Activated CD4-positive, CD25-positive, alpha-beta regulatory T cell treated with anti-CD3 and anti-CD28 coated beads, Interleukin-2, amount 50 U/mL, for 16 hours (primary cell): Measurements from ENCODE around the gene ZNF462.

Source experiments
- DNase-seq: peaks from one replicate; pipeline ENCODE4 v3.0.0-alpha.2; 2020; ENCODE audit warnings: low read depth, low spot score

The ZNF462 gene

DNA sequence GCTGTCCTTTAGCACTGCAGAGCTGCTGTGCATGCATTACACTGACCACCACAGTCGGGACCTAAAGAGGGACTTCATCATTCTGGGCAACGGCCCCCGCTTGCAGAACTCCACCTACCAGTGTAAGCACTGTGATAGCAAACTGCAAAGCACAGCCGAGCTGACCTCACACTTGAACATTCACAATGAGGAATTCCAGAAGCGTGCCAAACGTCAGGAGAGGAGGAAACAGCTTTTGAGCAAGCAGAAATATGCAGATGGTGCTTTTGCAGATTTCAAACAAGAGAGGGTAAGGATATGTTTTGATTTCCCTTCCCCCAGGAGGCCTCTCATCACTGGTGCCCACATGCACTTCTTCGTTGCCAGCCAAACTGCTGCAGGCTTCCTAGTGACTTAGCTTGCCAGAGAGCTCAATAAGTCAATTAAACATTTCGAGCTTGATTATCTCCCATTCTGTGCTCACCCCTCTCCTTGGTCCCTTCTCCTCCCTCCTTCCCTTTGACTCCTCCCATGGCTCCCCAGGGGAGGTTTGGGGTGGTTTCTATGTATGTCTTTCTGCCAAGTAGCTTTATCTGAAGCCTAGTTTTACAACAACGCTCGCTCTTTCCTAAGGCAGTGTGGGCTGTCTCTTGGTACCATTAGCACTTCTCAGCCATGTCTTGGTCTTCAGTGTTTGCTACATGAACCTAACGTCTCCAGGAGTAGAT lies 66.7 kb downstream of the ZNF462 start:
- DNase-seq: no peak

- DNase-seq: no peak
These were observed 67.5 kb downstream of the ZNF462 start for GRCh38 chr9:106930477-106930876.

GRCh38 chr9:106931466-106931865 lies 68.5 kb downstream of the ZNF462 start:
- no peak for DNase-seq

DNA sequence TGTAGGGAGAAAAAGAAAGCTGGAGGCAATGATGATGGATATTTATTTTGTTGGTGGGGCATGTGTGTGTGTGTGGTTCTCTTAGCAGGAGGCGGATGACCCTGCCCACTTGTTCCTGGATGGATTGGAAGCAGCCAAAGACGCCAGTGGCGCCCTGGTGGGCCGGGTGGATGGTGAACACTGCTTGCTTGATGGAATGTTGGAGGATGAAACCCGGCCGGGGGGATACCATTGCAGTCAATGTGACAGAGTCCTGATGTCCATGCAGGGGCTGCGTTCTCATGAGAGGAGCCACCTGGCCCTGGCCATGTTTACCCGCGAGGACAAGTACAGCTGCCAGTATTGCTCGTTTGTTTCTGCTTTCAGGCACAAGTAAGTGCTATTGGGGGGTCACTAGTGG lies 69.2 kb downstream of the ZNF462 start:
- no peak for DNase-seq

GRCh38 chr9:106932675-106933074 lies 69.7 kb downstream of the ZNF462 start:
- DNase-seq: no peak

GRCh38 chr9:106933470-106933869 lies 70.5 kb downstream of the ZNF462 start:
- no peak for DNase-seq

GRCh38 chr9:106934442-106935238 lies 71.7 kb downstream of the ZNF462 start:
- DNase-seq: no peak

- no peak for DNase-seq
These were observed 73.7 kb downstream of the ZNF462 start for GRCh38 chr9:106936680-106937079.

- no peak for DNase-seq
These were observed 79.0 kb downstream of the ZNF462 start for GRCh38 chr9:106941916-106942315.

GRCh38 chr9:106945727-106946660 lies 83.0 kb downstream of the ZNF462 start:
- no peak for DNase-seq

DNA sequence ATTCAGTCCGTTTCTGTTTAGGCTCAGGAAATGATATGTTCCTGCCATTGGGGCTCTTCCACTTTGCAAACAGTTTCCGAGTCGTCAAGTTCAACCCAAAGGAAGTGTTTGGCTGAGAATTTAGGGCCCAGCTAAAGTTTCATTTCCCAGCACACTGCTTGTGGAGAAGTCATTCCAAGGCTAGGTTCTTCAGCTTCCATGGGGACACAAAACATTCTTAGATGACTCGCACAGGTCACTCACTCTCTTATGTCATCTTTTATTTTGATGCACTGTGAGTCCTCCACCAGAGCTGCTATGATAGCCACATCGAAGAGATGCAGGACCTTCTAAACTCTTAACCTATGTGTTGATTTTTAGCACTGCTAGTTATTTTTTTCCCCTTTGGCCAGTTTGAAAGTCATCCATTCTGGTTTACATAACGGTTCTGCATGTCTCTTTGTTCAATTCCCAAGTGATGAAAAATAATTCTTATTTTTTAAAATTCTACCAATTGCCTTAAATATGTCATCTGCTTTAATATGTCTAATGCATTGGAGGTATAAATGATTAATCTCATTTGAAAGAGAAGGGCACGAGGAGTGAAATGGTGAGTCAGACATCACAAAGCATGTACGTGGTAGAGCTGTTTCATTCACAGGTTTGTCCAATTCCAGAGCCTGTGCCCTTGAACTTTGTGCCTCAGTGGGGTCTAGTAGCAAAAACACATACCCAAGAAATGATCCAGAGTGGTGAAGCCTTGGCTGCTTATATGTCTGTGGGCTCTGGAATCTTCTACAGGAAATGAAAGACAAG lies 84.3 kb downstream of the ZNF462 start:
- DNase-seq: no peak

DNA sequence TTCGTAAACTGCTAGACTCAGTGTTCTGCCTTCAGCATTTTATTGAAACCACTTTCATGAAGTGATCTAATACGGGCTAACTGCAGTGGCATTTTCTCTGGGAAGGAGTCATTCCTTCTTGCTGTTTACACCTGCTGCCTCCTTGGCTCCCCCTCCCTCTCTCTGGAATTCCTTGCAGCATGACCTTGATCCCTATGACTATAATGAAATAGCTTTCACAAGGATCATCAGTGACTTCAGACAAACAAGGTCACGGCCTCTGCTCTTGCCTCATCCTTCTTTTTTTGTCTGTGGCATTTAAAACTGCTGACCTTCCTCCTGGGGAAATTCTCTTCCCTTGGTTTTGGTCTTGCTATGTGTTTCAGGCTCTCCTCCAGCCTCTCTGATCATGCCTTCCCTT lies 90.2 kb downstream of the ZNF462 start:
- DNase-seq: no peak

DNA sequence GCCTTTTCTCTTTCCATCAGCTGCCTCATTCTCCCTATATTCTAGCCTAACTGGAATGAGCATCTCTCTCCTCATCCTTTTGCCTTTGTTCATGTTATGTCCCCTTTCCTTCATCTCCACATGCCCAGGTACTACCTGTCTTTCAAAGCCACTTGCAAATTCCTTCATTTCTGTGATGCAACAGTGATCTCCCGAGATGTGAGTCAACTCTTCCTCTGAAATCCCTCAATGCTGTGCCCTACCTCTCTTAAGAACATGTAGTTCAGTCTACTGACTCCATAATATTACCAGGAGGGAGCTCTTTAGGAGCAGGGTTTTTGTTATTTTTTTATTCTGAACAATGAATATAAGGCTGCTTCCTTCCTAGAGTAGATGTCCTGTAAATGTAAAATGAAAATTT lies 91.6 kb downstream of the ZNF462 start:
- no peak for DNase-seq

- DNase-seq: no peak
These were observed 92.2 kb downstream of the ZNF462 start for GRCh38 chr9:106954974-106955850.

GRCh38 chr9:106956971-106957370 lies 94.0 kb downstream of the ZNF462 start:
- no peak for DNase-seq

GRCh38 chr9:106958955-106959657 lies 96.1 kb downstream of the ZNF462 start:
- no peak for DNase-seq

GRCh38 chr9:106960258-106960657 lies 97.3 kb downstream of the ZNF462 start:
- no peak for DNase-seq

DNA sequence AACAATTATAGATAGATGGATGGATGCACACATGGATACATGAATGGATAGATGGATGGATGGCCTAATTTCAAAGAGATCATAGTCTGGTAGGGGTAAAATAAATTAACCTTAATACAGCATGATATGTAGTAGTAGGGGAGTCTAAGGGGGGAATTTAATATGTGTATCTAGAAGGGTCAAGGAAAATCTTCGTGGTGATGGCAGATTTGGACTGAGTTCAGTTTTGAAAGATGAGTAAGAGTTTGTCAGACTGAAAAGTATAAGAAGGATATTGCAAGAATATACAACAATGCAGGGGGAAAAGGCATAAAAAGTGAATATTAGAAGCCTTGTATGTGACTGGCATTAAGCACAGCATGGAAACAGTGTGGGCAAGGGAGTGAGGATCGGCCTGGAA lies 98.7 kb downstream of the ZNF462 start:
- no peak for DNase-seq

DNA sequence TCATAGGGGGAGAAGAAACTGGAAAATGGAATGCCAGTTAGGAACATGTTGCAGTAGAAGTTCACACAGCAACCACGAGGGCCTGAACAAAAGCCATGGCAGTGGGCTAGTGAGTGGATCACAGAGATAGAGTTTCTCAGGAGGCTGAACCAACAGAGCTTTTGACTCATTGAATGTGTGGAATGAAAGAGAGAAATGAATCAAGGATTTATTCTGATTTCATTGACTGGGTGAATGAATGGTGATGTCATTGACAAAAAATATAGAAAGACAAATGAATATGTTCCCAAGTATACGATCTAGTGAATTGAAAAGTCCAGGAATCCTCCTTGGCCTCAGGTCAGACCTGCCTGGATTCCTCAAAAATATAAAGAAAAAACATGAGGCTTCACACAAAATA lies 99.2 kb downstream of the ZNF462 start:
- DNase-seq: no peak
